Measurements from ENCODE around the gene PLPP6. TPM values are rescaled to one million over a fixed set of nuclear protein-coding genes. Genes with fewer than 3 reads are reported as not detected.
"Not testable (repeated sequence)": the region's sequence is repeated elsewhere in the genome, so short reads cannot be mapped to it uniquely, and the experiment has no call there.

Gene PLPP6
- 7.0 and 8.2 TPM in 2 replicates for total RNA-seq (2014; rRNA removed; shearing (Covaris generic))

- peak; percentile 61 for DNase-seq (ENCODE audit: low spot score)
Observed at GRCh38 chr9:4662108-4662988, at the start of gene PLPP6. TSS of gene PLPP6 (plus strand) at chr9:4662294. CDS start at chr9:4662376, 82 bp downstream.

- DNase-seq (ENCODE audit: low spot score): no peak
Observed at GRCh38 chr9:4614627-4615026, 47.5 kb upstream of the PLPP6 start.

- no peak for DNase-seq (ENCODE audit: low spot score)
Observed at GRCh38 chr9:4615251-4615650, 46.8 kb upstream of the PLPP6 start.

GRCh38 chr9:4615778-4616177 lies 46.3 kb upstream of the PLPP6 start:
- no peak for DNase-seq (ENCODE audit: low spot score)

- no peak for DNase-seq (ENCODE audit: low spot score)
Observed at GRCh38 chr9:4617752-4618151, 44.3 kb upstream of the PLPP6 start.

GRCh38 chr9:4618700-4619099 lies 43.4 kb upstream of the PLPP6 start:
- no peak for DNase-seq (ENCODE audit: low spot score)

- DNase-seq (ENCODE audit: low spot score): no peak
Observed at GRCh38 chr9:4620057-4620765, 41.9 kb upstream of the PLPP6 start.

- no peak for DNase-seq (ENCODE audit: low spot score)
Observed at GRCh38 chr9:4620881-4621555, 41.1 kb upstream of the PLPP6 start.

- DNase-seq (ENCODE audit: low spot score): no peak
Observed at GRCh38 chr9:4622016-4622415, 40.1 kb upstream of the PLPP6 start.

- no peak for DNase-seq (ENCODE audit: low spot score)
Observed at GRCh38 chr9:4630836-4631235, 31.3 kb upstream of the PLPP6 start.

- no peak for DNase-seq (ENCODE audit: low spot score)
Observed at GRCh38 chr9:4638968-4639367, 23.1 kb upstream of the PLPP6 start.

- no peak for DNase-seq (ENCODE audit: low spot score)
Observed at GRCh38 chr9:4639420-4639819, 22.7 kb upstream of the PLPP6 start.

GRCh38 chr9:4640027-4640426 lies 22.1 kb upstream of the PLPP6 start:
- no peak for DNase-seq (ENCODE audit: low spot score)

- no peak for DNase-seq (ENCODE audit: low spot score)
Observed at GRCh38 chr9:4642351-4642750, 19.7 kb upstream of the PLPP6 start.

- DNase-seq (ENCODE audit: low spot score): no peak
Observed at GRCh38 chr9:4654084-4654483, 8.0 kb upstream of the PLPP6 start.

- no peak for DNase-seq (ENCODE audit: low spot score)
Observed at GRCh38 chr9:4654538-4654937, 7.6 kb upstream of the PLPP6 start.

GRCh38 chr9:4656196-4656595 lies 5.9 kb upstream of the PLPP6 start:
- DNase-seq (ENCODE audit: low spot score): not testable (repeated sequence)

GRCh38 chr9:4656621-4657020 lies 5.5 kb upstream of the PLPP6 start:
- no peak for DNase-seq (ENCODE audit: low spot score)

- DNase-seq (ENCODE audit: low spot score): no peak
Observed at GRCh38 chr9:4657426-4658159, 4.5 kb upstream of the PLPP6 start.

- not testable (repeated sequence) for DNase-seq (ENCODE audit: low spot score)
Observed at GRCh38 chr9:4660665-4661064, 1.4 kb upstream of the PLPP6 start.

GRCh38 chr9:4661165-4661564 lies 929 bp upstream of the PLPP6 start:
- peak; percentile 32 for DNase-seq (ENCODE audit: low spot score)

GRCh38 chr9:4661611-4662010 lies 483 bp upstream of the PLPP6 start:
- peak; percentile 6 for DNase-seq (ENCODE audit: low spot score)

Measured in A172 (cell line).